NOMO-1 treated with DMSO at 0.1 percent for 48 hours (cell line): ENCODE results near the gene CAMSAP3.
"Not testable (repeated sequence)": the region's sequence is repeated elsewhere in the genome, so short reads cannot be mapped to it uniquely, and the experiment has no call there.

Experiments
- DNase-seq: peaks from one replicate; lab custom pipeline; 2025; ENCODE audit not compliant: unreplicated experiment; lab: John Stamatoyannopoulos, UW

The CAMSAP3 gene

GRCh38 chr19:7631577-7631976, 35.9 kb downstream of the CAMSAP3 start:
- no peak for DNase-seq

- no peak for DNase-seq
These were observed 36.9 kb downstream of the CAMSAP3 start for GRCh38 chr19:7632340-7633203.

GRCh38 chr19:7633698-7634097, 38.0 kb downstream of the CAMSAP3 start, which contains the start of gene PCP2:
Gene PCP2 (minus strand): TSS chr19:7633719. CDS start chr19:7633457, 262 bp downstream.
- DNase-seq: no peak

- no peak for DNase-seq
These were observed 40.0 kb downstream of the CAMSAP3 start for GRCh38 chr19:7635670-7636069.

- peak; percentile 30 for DNase-seq
These were observed 40.6 kb downstream of the CAMSAP3 start for GRCh38 chr19:7636317-7636690.

- peak; percentile 52 for DNase-seq
These were observed 41.2 kb downstream of the CAMSAP3 start, which contains the start of gene STXBP2 for GRCh38 chr19:7636691-7637373. Gene STXBP2 (plus strand): TSS chr19:7637110. CDS start chr19:7637150, 40 bp downstream.

- DNase-seq: peak; percentile 35
These were observed 42.0 kb downstream of the CAMSAP3 start for GRCh38 chr19:7637374-7638256.

- no peak for DNase-seq
These were observed 43.3 kb downstream of the CAMSAP3 start for GRCh38 chr19:7638802-7639465.

GRCh38 chr19:7639863-7640348, 44.2 kb downstream of the CAMSAP3 start:
- DNase-seq: no peak

- DNase-seq: no peak
These were observed 45.1 kb downstream of the CAMSAP3 start for GRCh38 chr19:7640803-7641202.

GRCh38 chr19:7641290-7642276, 45.9 kb downstream of the CAMSAP3 start:
- DNase-seq: no peak

GRCh38 chr19:7642295-7643030, 46.8 kb downstream of the CAMSAP3 start:
- DNase-seq: no peak

- no peak for DNase-seq
These were observed 47.4 kb downstream of the CAMSAP3 start for GRCh38 chr19:7643031-7643415.

GRCh38 chr19:7643629-7644549, 48.2 kb downstream of the CAMSAP3 start:
- DNase-seq: not testable (repeated sequence)

- no peak for DNase-seq
These were observed 48.9 kb downstream of the CAMSAP3 start for GRCh38 chr19:7644550-7644877.

GRCh38 chr19:7645163-7645562, 49.5 kb downstream of the CAMSAP3 start:
- DNase-seq: peak; percentile 81

- peak; percentile 72 for DNase-seq
These were observed 50.2 kb downstream of the CAMSAP3 start for GRCh38 chr19:7645656-7646425.
